ENCODE results near the gene HS3ST4. TPM values are rescaled to one million over a fixed set of nuclear protein-coding genes. Genes with fewer than 3 reads are reported as not detected.

HS3ST4 gene
- total and polyA plus RNA-seq, 2 of the 8 experiments (the other 6 are each of a cell fraction or from before 2014, with no cell fraction given), result 1.9 to 3.3 TPM

GRCh38 chr16:26026709-26027450 is 335.1 kb downstream of the HS3ST4 start:
- POLR2A ChIA-PET (ENCODE audit: partially characterized antibody), result no interaction called here

More at GRCh38 chr16:26026709-26027450, 335.1 kb downstream of the HS3ST4 start:
- H3K9ac ChIP-seq (replicated peaks in 1 of 4; ENCODE audit: extremely low read depth in 1 of 4, low read depth in 3 of 4, low read length in 3 of 4), result no peak overlapping the region
- H3K23me2 ChIP-seq (ENCODE audit: low read depth, low read length), result no peaks in the 10 kb centered on the region
- H2BK12ac ChIP-seq (ENCODE audit: low read depth, low read length), result no peak overlapping the region
- no peak overlapping the region for H2AFZ ChIP-seq (ENCODE audit: low read length)
- H2AK5ac ChIP-seq (ENCODE audit: low read depth, low read length), result no peak overlapping the region
- no peaks in the 10 kb centered on the region for H3K9me3 ChIP-seq (ENCODE audit: insufficient read depth in 2 of 2, low read depth in 1 of 2, low read length in 1 of 2)
- H2BK15ac ChIP-seq (ENCODE audit: low read length), result no peak overlapping the region
- no peak overlapping the region for H3K27ac ChIP-seq (ENCODE audit: low read depth, low read length)
- no peak overlapping the region for H3K4me3 ChIP-seq (ENCODE audit: extremely low read depth in 1 of 4, insufficient read depth in 2 of 4, low read depth in 3 of 4, low read length in 4 of 4)
- H4K8ac ChIP-seq (ENCODE audit: extremely low read depth, insufficient read depth, low read length), result no peak overlapping the region
- H2BK5ac ChIP-seq (ENCODE audit: low read depth, low read length), result no peak overlapping the region
- H4K20me1 ChIP-seq (replicated peaks in 1 of 2; ENCODE audit: control insufficient read depth in 1 of 2, insufficient read depth in 2 of 2, low read length in 2 of 2), result no peaks in the 10 kb centered on the region
- CTCF ChIA-PET (ENCODE audit: partially characterized antibody), result interaction anchor here (1.2 kb wide), 1 partner anchor 427 kb away, joined by 3 read pairs; no protein-coding TSS in a partner anchor
- H4K91ac ChIP-seq (replicated peaks; ENCODE audit: insufficient read length, low read length), result no peak overlapping the region
- no peak for DNase-seq (ENCODE audit: low read depth in 1 of 2, low spot score in 2 of 2)
- H3K36me3 ChIP-seq (ENCODE audit: control insufficient read depth in 2 of 4, insufficient read depth in 4 of 4, low read length in 3 of 4), result no peaks in the 10 kb centered on the region
- no peaks in the 10 kb centered on the region for H3K79me2 ChIP-seq (ENCODE audit: control insufficient read depth in 1 of 2, insufficient read depth in 2 of 2, low read length in 2 of 2)
- no peaks in the 10 kb centered on the region for H3K79me1 ChIP-seq (ENCODE audit: low read depth, low read length)
- H3K56ac ChIP-seq (replicated peaks; ENCODE audit: insufficient read length, low read depth, low read length), result no peak overlapping the region
- no peaks in the 10 kb centered on the region for H3K27me3 ChIP-seq (replicated peaks in 1 of 4; ENCODE audit: control insufficient read depth in 3 of 4, extremely low read depth in 1 of 4, insufficient read depth in 3 of 4, low read length in 3 of 4)
- no peak overlapping the region for H3K14ac ChIP-seq (ENCODE audit: insufficient read length)
- TF ChIP-seq TCF12 (IDR thresholded peaks at IDR 0.05; ENCODE audit: low read depth, low read length) (no peak), RFX5 (IDR thresholded peaks at IDR 0.05; ENCODE audit: borderline replicate concordance, low read depth, low read length) (no peak), NRF1 (IDR thresholded peaks at IDR 0.05; ENCODE audit: low read depth, low read length) (no peak), EZH2 (IDR thresholded peaks at IDR 0.05; ENCODE audit: low read depth, low read length, severe bottlenecking) (no peak), SUZ12 (IDR thresholded peaks at IDR 0.05; ENCODE audit: low read length) (no peak), RXRA (IDR thresholded peaks at IDR 0.05; ENCODE audit: insufficient read depth, low read depth, low read length) (no peak), CHD1 (IDR thresholded peaks at IDR 0.05; ENCODE audit: low read depth, low read length) (no peak)
- FAIRE-seq, result no peak
- H4K5ac ChIP-seq (ENCODE audit: insufficient read length, low read depth, low read length), result no peak overlapping the region
- H3K18ac ChIP-seq (ENCODE audit: extremely low read depth, low read length), result no peak overlapping the region
- no peaks in the 10 kb centered on the region for H3K4me1 ChIP-seq (replicated peaks in 1 of 4; ENCODE audit: control insufficient read depth in 3 of 4, insufficient read depth in 4 of 4, low read length in 3 of 4)
- H3K4ac ChIP-seq (replicated peaks; ENCODE audit: insufficient read length, low read depth, low read length), result no peak overlapping the region
- H3K4me2 ChIP-seq (ENCODE audit: insufficient read depth in 1 of 2, low read depth in 2 of 2, low read length in 2 of 2), result no peak overlapping the region
- WGBS, 2 experiments (ENCODE audit: extremely low coverage in 1 of 2, insufficient coverage in 1 of 2, insufficient read length in 1 of 2, insufficient replicate concordance in 2 of 2, low coverage in 1 of 2, low lambda C conversion rate in 2 of 2, missing lambda C conversion rate in 1 of 2), result 94% methylated on average over 9 of the region's 9 CpGs; no CpG with 5 or more reads in 1 of the 2 experiments
- no peak overlapping the region for H3K23ac ChIP-seq (ENCODE audit: insufficient read length)
- H2BK120ac ChIP-seq (replicated peaks; ENCODE audit: low read depth, low read length), result no peak overlapping the region
- no peak overlapping the region for H2BK20ac ChIP-seq (ENCODE audit: low read length)
